DOHH2 (cell line): ENCODE measurements around the gene PIGB.

Experiments used
- CTCF ChIP-seq: fragments of 200-600 bp; sonication (generic); IDR thresholded peaks from one replicate; pipeline ENCODE4 v1.5.1; 2014; ENCODE audit warnings: antibody characterized with exemption, mild to moderate bottlenecking, low read depth, low read length; ENCODE audit not compliant: poor library complexity, severe bottlenecking
- EZH2phosphoT487 ChIP-seq: fragments of 200-600 bp; sonication (generic); IDR thresholded peaks from 2 replicates; pipeline ENCODE4 v1.6.1; 2017; ENCODE audit warnings: borderline replicate concordance, mild to moderate bottlenecking, antibody characterized with exemption, low read length, moderate library complexity, mixed read lengths

GRCh38 chr15:55270291-55270690 lies 48.7 kb upstream of the PIGB start:
- TF ChIP-seq CTCF: no peak
- no peak for TF ChIP-seq EZH2phosphoT487
